Activated CD4-positive, CD25-positive, alpha-beta regulatory T cell treated with anti-CD3 and anti-CD28 coated beads, Interleukin-2, amount 50 U/mL, for 24 hours (primary cell): ENCODE data around the gene RNF41.
A peak's percentile ranks its signal among the peaks of the same experiment; 100 is the strongest.

Experiments
- ATAC-seq, 2 donors: fragments of 150-1000 bp; cut with Tn5 transposase; one replicate each; pipeline ENCODE4 v1.10.0; 2021; ENCODE audit warnings: mild to moderate bottlenecking in 1 of 2, moderate library complexity in 1 of 2

Gene RNF41

DNA sequence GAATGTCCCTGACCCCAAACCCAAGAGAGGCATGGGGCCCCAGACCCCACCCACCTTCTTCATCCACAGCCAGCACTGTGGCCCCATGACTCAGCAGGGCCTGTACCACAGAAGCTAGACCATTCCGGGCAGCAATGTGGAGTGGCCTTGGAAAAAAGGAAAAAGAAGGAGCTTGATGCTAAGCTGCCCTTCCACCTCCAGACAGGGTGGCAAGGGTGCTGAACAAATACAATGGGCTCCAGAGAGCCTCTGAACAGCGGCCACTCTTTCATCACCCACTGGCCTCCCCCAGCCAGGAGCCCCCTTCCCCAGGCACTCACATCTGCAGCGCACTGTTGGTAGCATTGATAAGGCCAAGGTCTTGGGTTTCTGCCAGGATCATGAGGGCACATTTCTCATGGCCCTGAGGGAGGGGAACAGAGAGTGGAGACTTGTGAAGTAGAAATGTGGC, 22.0 kb upstream of the RNF41 start:
- no peak for ATAC-seq

DNA sequence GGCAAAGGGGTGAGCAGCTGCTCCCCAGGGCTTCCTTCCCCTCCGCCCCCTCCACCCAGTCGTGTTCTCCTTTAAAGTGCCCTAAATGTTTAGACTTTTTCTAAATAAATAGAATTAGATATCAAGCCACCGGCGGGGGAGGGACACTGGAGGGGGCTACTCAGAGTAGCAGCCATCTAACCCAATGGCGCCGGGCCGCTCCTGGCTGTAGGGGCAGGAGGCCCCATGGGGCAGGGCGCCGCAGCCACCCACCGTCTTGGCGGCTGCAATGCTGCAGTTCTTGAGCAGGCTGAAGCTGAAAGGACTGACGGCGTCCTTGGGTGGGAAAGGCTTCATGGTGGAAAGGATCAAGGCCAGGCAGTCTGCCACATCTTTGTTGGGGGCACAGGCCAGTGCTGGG, 21.3 kb upstream of the RNF41 start:
- no peak for ATAC-seq

- no peak for ATAC-seq
Measured at GRCh38 chr12:56241424-56242303, 19.9 kb upstream of the RNF41 start.

DNA sequence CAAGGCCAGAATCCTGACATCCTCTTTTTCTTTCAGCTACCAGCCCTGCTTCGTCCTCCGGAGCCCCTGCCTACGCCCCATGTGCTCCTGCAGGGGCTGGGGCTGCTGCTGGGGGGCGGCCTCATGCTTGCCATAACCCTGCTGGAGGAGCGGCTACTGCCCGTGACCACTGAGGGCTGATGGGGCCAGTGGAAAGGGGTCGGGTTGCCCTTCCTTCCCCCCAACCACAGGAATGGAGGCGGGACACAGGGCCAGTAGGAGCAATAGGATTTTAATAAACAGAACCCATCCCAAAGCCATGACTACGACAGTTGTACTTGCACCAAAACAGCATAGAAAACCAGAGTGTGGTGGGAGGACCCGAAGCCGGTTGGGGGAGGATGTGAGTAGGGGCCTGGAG, 15.8 kb upstream of the RNF41 start:
- ATAC-seq: no peak

DNA sequence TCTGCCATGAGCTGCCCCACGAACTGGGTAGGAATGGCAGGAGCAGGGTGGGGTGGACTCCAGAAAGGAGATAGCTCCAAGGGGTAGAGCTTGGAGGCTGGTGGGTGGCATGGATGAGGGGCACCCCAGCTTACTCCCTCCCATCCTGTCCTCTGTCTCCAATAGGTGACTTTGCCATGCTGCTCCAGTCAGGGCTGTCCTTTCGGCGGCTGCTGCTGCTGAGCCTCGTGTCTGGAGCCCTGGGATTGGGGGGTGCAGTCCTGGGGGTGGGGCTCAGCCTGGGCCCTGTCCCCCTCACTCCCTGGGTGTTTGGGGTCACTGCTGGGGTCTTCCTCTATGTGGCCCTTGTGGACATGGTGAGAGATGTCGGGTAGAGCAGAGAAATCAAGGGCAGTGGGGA, 15.3 kb upstream of the RNF41 start:
- ATAC-seq: no peak

- ATAC-seq: no peak
Measured at GRCh38 chr12:56236091-56236490, 14.4 kb upstream of the RNF41 start.

GRCh38 chr12:56234746-56235436, 13.2 kb upstream of the RNF41 start:
- ATAC-seq: no peak

DNA sequence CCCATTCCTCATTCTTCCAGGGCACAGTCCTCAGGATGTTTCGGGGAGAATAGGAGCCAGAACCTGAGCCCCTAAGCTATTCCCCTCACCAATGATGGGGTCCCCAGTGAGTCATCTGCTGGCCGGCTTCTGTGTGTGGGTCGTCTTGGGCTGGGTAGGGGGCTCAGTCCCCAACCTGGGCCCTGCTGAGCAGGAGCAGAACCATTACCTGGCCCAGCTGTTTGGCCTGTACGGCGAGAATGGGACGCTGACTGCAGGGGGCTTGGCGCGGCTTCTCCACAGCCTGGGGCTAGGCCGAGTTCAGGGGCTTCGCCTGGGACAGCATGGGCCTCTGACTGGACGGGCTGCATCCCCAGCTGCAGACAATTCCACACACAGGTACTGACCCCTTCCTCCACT, 9.5 kb upstream of the RNF41 start:
- ATAC-seq: no peak

GRCh38 chr12:56230432-56231183, 8.9 kb upstream of the RNF41 start:
- no peak for ATAC-seq

GRCh38 chr12:56229916-56230431, 8.3 kb upstream of the RNF41 start, which contains the start of gene SLC39A5:
SLC39A5 (plus strand) TSS chr12:56230051; CDS start chr12:56231275, 1,224 bp downstream.
- ATAC-seq: no peak

DNA sequence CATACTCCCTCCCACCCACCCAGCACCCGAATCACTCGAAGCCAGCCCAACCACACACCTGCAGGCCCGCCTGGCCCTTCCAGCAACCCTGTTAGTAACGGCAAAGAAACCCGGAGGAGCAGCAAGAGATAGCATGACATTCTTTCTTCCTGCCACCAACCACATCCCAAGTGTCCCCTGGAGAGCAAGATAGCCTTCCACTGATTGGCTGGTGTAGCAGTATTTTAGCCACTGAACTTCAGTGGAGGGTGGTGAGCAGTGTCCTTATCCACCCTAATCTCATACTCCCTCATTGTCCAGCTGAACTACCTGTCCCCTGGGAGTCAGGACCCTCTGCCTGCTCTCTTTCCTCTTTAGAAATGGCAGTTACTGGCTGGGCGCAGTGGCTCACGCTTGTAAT, 7.4 kb upstream of the RNF41 start:
- no peak for ATAC-seq

DNA sequence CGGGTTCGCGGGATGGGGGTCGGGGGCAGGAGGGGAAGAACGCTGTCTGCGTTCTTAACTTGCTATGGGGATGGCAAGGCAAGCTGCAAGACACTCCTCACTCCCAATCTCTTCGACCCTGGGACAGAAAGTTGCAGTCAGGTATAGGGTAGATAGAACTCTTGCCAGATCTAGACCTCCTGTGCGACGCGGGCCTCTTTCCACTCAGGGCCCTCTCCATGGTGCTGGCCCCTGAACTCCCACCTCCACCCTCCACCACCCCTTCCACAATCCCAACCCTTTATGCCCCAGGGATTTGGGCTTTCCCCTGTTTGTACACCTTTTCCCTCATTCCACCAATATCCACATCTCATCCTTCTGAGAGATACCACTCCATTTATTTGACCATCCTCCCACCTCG, 3.2 kb upstream of the RNF41 start:
- no peak for ATAC-seq

- ATAC-seq: peak; percentile 89 to 90
Measured at GRCh38 chr12:56224102-56224701, 2.5 kb upstream of the RNF41 start, which contains the start of gene NABP2. NABP2 (plus strand) TSS chr12:56224342; CDS start chr12:56224857, 515 bp downstream.

DNA sequence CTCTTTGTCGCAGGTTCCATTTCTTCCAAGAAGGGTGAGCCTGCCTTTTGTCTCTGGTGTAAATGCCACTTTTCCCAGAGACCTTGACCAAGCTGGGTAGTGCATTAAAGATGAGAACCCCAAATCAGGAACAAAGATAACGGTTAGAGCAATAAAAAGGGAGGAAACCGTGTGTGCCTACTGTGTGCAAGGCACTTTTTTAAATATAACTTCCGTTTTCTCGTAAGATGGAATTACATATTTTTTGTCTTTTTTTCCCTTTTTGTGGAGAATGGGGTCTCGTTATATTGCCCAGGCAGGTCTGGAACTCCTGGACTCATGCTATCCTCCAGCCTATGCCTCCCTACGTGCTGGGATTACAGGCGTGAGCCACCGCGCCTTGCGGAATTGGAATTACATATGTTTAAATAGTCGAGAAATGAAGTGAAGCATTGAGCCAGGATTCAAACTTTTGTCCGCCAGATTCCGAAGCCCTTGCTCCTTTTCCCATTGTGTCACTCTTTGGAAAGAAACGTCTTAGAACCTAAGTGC, 1.9 kb upstream of the RNF41 start:
- ATAC-seq: no peak

DNA sequence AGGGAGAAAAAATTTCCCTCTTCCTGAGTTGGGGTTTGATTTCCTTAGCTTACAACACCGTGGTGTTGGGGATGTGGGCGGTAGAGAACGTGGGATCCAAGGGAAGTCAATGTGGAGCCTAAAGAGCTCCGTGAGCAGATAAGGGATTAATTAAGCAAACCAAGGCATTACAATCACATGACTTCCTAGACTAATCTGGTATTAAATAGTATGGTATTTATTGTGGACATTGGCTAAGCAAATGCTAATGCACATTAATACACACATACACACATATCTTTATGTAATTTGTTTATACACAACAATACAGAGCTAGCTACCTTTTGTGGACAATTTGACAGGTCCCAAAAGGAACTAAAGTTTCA, 791 bp upstream of the RNF41 start:
- no peak for ATAC-seq

DNA sequence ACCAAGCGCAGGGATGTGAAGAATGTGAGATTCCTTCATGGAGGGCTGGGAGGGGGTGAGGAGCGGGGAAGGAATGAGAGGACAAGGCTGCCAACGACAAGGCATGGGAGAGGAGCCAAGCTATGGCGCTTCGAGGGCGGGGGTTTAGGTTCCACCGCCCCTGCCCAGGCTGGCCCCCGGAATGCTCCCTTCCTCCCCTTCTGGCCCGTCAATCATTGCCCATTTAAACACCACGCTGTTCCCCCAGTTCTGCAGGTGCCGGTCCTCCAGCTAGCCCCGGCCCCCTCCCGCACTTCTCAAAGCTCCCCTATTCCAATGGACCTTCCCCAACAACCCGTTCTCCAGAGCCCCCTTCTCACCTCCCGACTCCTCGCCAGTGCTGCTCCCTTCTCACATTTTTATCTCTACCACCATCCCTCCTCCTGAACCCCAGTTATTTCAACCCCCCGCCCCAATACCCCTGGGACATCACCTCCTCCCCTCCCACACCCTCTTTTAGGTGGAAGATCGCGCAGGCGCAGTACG, 428 bp downstream of the RNF41 start:
- peak; percentile 12 to 19 for ATAC-seq

DNA sequence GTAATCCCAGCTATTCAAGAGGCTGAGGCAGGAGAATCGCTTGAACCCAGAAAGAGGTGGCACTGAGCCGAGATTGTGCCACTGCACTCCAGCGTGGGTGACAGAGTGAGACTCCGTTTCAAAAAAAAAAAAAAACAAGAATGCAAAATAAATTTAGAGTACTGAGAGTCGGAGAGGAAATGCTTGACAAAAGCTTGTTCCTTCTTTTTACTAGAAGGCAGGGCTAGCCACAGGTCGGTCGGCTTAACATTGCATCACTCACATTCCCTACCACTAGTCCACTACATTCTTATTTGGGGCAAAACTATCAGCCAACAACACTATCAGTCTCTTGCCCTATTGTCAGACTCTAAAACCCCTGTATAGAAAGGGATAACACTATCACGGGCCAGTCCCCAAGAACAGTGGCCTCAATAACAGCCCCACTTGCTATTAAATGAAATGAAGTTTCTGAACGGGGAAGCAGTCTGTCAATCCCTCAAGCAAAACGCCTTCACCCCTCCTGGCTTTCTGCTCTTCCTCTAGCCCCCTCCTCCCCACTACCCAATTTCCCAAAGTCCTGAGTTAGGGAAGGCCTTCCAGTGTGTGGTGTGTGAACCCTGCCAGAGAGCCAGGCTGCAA, 1.0 kb downstream of the RNF41 start:
- no peak for ATAC-seq

DNA sequence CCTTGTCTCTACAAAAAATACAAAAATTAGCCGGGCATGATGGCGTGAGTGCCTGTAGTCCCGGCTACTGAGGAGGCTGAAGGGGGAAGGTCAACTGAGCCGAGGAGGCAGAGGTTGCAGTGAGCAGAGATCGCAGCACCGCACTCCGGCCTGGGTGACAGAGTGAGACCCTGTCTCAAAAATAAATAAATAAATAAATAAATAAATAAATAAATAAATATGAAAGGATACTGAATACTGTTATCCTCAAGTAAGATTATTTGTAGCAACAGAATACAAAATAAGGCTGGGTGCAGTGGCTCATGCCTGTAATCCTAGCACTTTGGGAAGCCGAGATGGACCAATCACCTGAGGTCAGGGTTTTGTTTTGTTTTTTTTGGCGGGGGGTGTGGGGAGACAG, 1.9 kb downstream of the RNF41 start:
- ATAC-seq: no peak

DNA sequence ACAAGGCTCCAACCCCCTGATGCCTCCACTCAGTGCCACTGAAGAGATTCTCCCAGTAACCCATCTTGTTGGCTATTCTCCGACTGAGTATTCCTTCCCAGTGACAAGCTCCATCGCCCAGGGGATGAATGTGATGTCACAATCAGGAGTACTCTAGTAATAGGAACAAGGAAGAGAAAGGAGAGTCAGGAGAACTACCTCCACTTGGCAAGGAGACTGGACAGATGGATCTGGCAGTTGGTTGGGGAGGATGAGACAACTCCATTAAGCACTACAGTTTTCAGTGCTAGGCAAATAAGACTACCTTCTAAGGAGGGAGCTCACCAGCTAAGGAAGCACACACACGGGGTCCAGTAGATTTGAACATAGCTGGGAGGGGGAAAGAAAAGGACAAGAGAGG, 5.3 kb downstream of the RNF41 start:
- ATAC-seq: no peak

DNA sequence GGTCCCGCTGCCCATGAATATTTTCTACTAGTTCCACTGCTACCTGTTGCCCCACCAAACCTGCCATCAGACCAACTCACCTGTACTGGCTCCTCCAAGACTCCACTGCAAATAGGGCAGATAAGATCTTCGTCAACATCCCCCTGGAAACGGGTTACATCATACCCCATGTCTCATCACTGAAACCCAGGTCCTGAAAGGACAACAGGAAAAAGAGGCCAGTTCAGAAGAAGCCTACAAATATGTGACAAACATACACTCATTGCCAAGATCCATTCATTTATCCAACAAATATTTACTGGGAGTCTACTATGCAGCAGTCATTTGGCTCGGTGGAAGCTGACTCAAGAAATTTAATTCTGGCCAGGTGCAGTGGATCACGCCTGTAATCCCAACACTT, 7.8 kb downstream of the RNF41 start:
- no peak for ATAC-seq

- ATAC-seq: peak; percentile 91 to 96
Measured at GRCh38 chr12:56212361-56212760, 9.4 kb downstream of the RNF41 start.

DNA sequence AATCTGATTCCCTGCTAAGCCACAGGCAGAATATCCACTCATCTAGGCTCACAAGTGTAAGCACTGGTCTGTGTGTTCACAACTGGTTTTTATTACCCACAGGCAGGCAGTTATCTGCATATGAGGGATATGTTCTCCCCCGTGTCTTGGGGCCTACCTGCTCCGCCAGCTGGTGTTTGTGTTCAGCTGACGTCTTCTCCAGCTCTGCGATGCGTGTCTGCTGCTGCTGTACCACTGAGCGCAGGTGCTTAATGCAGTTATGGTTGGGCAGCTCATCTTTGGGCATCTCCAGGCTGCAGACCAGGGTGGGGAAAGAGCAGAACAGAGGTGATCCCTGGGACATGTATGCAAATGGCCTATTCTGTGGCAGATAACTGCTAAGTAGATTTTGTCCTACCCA, 13.7 kb downstream of the RNF41 start:
- no peak for ATAC-seq
